Stimulated activated CD8-positive, alpha-beta memory T cell treated with anti-CD3 and anti-CD28 coated beads, Interleukin-7, amount 100 ng/mL, for 48 hours (primary cell): Measurements from ENCODE around the gene RNU7-1.
A peak's percentile ranks its signal among the peaks of the same experiment; 100 is the strongest.

Experiments used
- DNase-seq, 2 donors: peaks; one replicate each; pipeline ENCODE4 v3.0.0-alpha.2; 2020; ENCODE audit warnings: low read depth in 1 of 2; ENCODE audit errors: extremely low read depth in 1 of 2

The RNU7-1 gene

GRCh38 chr12:6952121-6952862 is 8.7 kb downstream of the RNU7-1 start:
- DNase-seq: no peak

- no peak for DNase-seq
Measured at GRCh38 chr12:6952863-6953441, 9.3 kb downstream of the RNU7-1 start.

GRCh38 chr12:6953442-6954315 is 10.1 kb downstream of the RNU7-1 start:
- peak; percentile 82 to 85 for DNase-seq

GRCh38 chr12:6954316-6955107 is 10.9 kb downstream of the RNU7-1 start:
- no peak for DNase-seq

GRCh38 chr12:6955108-6956020 is 11.7 kb downstream of the RNU7-1 start:
- no peak for DNase-seq

- no peak for DNase-seq
Measured at GRCh38 chr12:6956021-6956727, 12.6 kb downstream of the RNU7-1 start.

GRCh38 chr12:6957151-6957701 is 13.6 kb downstream of the RNU7-1 start:
- DNase-seq: no peak

GRCh38 chr12:6957741-6958608 is 14.4 kb downstream of the RNU7-1 start:
- no peak for DNase-seq

GRCh38 chr12:6958609-6959057 is 15.0 kb downstream of the RNU7-1 start:
- no peak for DNase-seq

GRCh38 chr12:6959058-6959804 is 15.6 kb downstream of the RNU7-1 start:
- no peak for DNase-seq

- no peak for DNase-seq
Measured at GRCh38 chr12:6959805-6960592, 16.4 kb downstream of the RNU7-1 start.

- DNase-seq: no peak
Measured at GRCh38 chr12:6960593-6961277, 17.1 kb downstream of the RNU7-1 start.

- DNase-seq: peak; percentile 89 to 94
Measured at GRCh38 chr12:6961278-6961694, 17.7 kb downstream of the RNU7-1 start.

- no peak for DNase-seq
Measured at GRCh38 chr12:6961695-6962284, 18.2 kb downstream of the RNU7-1 start.

- no peak for DNase-seq
Measured at GRCh38 chr12:6962285-6963015, 18.8 kb downstream of the RNU7-1 start.
